Cardiac fibroblast (primary cell): ENCODE data around the gene SLC38A11.
A peak's percentile ranks its signal among the peaks of the same experiment; 100 is the strongest.
"Not testable (repeated sequence)": the region's sequence is repeated elsewhere in the genome, so short reads cannot be mapped to it uniquely, and the experiment has no call there.

Source experiments
- DNase-seq, 2 donors: peaks; one replicate each; pipeline versions ENCODE4 v3.0.0 to v3.0.0-alpha.2; 2010; ENCODE audit warnings: low read depth in 2 of 2
- H3K4me3 ChIP-seq, 2 donors: replicated peaks in 1 of 2; 1 replicate in 1 of 2; 2 replicates in 1 of 2; pipeline ENCODE4 v1.5.1; 2011; ENCODE audit warnings: low read depth in 2 of 2, low read length in 2 of 2, mild to moderate bottlenecking in 2 of 2, moderate library complexity in 1 of 2
- CTCF ChIP-seq: IDR thresholded peaks from one replicate; pipeline ENCODE4 v1.5.1; 2011; ENCODE audit warnings: low read depth, mild to moderate bottlenecking, low read length, inconsistent platforms

The SLC38A11 gene

GRCh38 chr2:164986027-164986426 is 30.7 kb upstream of the SLC38A11 start:
- DNase-seq, H3K4me3 ChIP-seq: not testable (repeated sequence)

DNA sequence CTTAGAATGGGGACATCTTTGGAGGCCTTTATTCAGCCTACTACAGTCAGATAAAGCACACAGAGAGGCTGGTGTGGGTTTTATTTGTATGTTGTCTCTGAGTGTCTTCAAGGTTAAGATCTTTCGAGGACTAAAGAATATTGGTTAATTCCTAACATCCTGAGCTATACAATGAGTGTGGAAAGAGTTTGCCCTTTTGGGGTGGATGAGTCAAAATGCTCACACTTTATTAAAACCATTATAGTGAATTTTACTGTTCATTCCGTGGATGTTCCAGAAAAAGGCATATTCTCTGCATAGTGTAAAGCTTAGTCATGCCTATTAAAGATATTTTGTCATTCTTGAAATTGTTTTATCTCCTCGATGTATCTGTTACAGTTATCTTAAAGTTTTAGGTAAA is 29.1 kb upstream of the SLC38A11 start:
- no peak overlapping the region for H3K4me3 ChIP-seq
- peak in 1 of 2 donors; percentile 50 for DNase-seq
- TF ChIP-seq CTCF: no peak

DNA sequence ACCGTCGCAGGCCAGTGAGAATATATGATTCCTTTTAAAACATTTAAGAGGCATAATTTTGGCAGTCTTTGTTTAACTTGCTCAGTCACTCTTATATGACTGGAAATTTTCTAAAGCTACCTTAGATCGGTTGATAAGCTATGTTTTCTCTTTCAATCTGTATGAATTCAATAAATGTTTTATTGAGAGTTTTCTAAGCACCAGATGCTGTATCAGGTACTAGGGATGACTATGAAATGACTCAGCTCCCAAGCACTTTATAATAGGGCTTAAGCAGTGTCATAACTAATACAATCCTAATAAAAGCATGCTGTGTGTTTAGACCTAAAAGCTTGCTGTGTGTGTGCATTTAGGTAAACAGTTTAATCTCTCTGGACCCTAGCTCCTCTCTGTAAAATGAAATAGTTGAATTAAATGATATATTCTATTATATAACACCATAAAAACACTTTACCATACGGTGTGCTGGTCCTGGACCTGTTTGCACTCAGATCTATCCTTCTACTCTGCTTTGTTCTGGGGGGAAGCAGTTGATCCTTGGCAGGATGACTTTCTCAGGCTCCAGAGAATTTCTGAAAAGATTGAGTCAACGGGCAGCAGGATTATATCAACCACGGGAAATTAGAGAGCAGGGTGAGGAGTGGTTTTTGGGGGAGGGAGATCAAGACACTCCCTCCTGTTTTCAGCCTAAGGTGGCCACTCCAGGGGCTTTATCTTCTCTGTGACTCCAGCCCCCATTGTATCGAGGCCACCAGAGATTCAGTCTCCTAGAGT is 26.1 kb upstream of the SLC38A11 start:
- no peak overlapping the region for H3K4me3 ChIP-seq
- TF ChIP-seq CTCF: no peak
- peak in 1 of 2 donors; percentile 57 for DNase-seq

DNA sequence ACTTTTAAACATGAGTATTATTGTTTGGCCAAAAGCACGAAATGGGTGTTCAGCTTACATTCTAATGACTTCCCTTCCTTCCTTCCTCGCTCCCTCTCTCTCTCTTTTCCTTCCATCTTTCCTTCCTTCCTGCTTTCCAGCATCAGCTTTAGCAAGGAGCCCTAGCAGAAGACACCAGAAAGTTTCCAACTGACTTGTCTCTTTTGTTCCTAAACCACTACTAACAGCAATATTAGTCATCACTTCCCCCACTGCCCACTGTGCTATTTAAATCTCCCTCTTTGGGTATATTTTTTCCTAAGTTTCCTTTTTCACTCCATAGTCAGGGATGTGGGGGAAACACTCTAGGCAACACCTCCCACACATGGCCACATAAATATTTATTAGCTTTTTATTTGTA is 25.4 kb upstream of the SLC38A11 start:
- not testable (repeated sequence) for DNase-seq

GRCh38 chr2:164979113-164979512 is 23.8 kb upstream of the SLC38A11 start:
- no peak overlapping the region for H3K4me3 ChIP-seq
- no peak for DNase-seq
- no peak for TF ChIP-seq CTCF

More for the DNA sequence above, 25.4 kb upstream of the SLC38A11 start:
- not testable (repeated sequence) for H3K4me3 ChIP-seq

GRCh38 chr2:164976875-164977470 is 21.6 kb upstream of the SLC38A11 start:
- not testable (repeated sequence) for DNase-seq, H3K4me3 ChIP-seq

- H3K4me3 ChIP-seq: no peak overlapping the region
- DNase-seq: no peak
- TF ChIP-seq CTCF: no peak
Measured at GRCh38 chr2:164976301-164976700, 21.0 kb upstream of the SLC38A11 start.

DNA sequence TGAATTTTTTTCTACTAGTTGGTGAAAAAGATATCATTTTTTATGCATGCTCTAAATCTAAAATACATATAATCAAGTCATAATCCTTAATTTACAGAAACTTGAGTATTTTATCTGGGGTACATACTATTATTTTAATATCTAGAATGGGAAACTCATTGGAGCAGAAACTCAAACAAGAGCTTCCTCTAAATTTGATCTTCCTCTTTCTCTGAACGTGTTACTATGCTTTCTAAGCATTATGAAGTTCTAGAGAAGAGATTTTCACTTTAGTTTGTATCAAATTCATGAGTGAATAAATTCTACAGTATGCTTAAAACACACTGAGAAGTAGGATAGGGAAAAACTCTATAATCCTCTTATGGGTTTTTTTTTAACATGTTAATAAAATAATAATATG is 20.6 kb upstream of the SLC38A11 start:
- H3K4me3 ChIP-seq: no peak overlapping the region

More for the DNA sequence above, 20.6 kb upstream of the SLC38A11 start:
- no peak for TF ChIP-seq CTCF
- DNase-seq: no peak
